Peyer's patch (tissue), 4 donors: ENCODE measurements around the gene PPP2CA. TPM values are rescaled to one million over a fixed set of nuclear protein-coding genes. Genes with fewer than 3 reads are reported as not detected.

Experiments
- DNase-seq, 3 donors: peaks; one replicate each; pipeline ENCODE4 v3.0.0-alpha.2; 2017 to 2019
- H3K27ac ChIP-seq, 4 donors: fragments of 200-600 bp; sonication (generic); one replicate each; pipeline ENCODE4 v1.5.1; 2016 to 2019
- H3K27me3 ChIP-seq, 2 donors: fragments of 200-600 bp; sonication (generic); one replicate each; pipeline ENCODE4 v1.5.1; 2019
- H3K36me3 ChIP-seq, 3 donors: fragments of 200-600 bp; sonication (generic); one replicate each; pipeline ENCODE4 v1.5.1; 2016 to 2019
- H3K4me1 ChIP-seq, 4 donors: fragments of 200-600 bp; sonication (generic); one replicate each; pipeline ENCODE4 v1.5.1; 2016 to 2019
- H3K4me3 ChIP-seq, 4 donors: fragments of 200-600 bp; sonication (generic); 1 replicate in 3 of 4; 2 replicates in 1 of 4; pipeline ENCODE4 v1.5.1; 2016 to 2019; ENCODE audit warnings: mild to moderate bottlenecking in 1 of 4
- H3K9me3 ChIP-seq, 4 donors: fragments of 200-600 bp; sonication (generic); one replicate each; pipeline ENCODE4 v1.5.1; 2016 to 2019; ENCODE audit warnings: mild to moderate bottlenecking in 1 of 4
- POLR2A ChIP-seq, 2 donors: fragments of 450-650 bp; IDR thresholded peaks; one replicate each; pipeline ENCODE4 v1.5.1; 2017; ENCODE audit warnings: antibody characterized with exemption in 2 of 2, mild to moderate bottlenecking in 2 of 2, moderate library complexity in 2 of 2
- total RNA-seq, 4 donors: library from RNA; depleted of rRNA; stranded (reverse); fragments of >200 nt; gene quantifications; one replicate each; pipeline ENCODE4 v1.1.0, GENCODE V29; 2016
- TF ChIP-seq, protein P1 (sequence below), 6 experiments: fragments of 450-650 bp in 4 of 6; fragments of 200-600 bp in 2 of 6; sonication (generic) in 1 of 6; IDR thresholded peaks; one replicate each; pipeline ENCODE4 v1.5.1; 2017 to 2019; ENCODE audit warnings: antibody characterized with exemption in 6 of 6, mild to moderate bottlenecking in 3 of 6, moderate library complexity in 1 of 6

Gene PPP2CA
- total RNA-seq, 4 donors from 2014 or later = 85.0 to 128 (median 104) TPM

DNA sequence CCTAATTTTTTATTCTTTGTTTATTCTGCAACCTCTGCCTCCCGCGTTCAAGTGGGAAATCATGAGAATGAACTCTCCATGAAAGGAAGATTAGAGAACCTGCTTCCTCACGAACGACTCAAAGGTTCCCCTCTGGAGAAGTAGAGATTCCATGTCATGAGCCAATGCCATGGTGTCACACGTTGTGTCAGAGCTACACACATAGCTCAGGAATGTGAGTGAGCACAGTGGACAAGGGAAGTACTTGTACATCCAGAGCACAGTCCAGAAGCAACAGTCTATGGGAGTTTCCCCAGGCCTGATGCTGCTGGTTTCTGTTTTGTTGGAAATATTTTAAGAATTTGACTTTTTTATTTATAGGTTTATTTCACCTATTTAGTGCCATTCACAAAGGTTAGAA, 26.8 kb upstream of the PPP2CA start:
- no peak for DNase-seq
- no peaks in the 10 kb centered on the region for H3K9me3 ChIP-seq
- no peak overlapping the region for H3K4me3 ChIP-seq
- no peaks in the 10 kb centered on the region for H3K4me1 ChIP-seq
- no peaks in the 10 kb centered on the region for H3K27me3 ChIP-seq
- no peak for TF ChIP-seq POLR2A (IDR thresholded peaks at IDR 0.05)
- TF ChIP-seq, protein P1, sequence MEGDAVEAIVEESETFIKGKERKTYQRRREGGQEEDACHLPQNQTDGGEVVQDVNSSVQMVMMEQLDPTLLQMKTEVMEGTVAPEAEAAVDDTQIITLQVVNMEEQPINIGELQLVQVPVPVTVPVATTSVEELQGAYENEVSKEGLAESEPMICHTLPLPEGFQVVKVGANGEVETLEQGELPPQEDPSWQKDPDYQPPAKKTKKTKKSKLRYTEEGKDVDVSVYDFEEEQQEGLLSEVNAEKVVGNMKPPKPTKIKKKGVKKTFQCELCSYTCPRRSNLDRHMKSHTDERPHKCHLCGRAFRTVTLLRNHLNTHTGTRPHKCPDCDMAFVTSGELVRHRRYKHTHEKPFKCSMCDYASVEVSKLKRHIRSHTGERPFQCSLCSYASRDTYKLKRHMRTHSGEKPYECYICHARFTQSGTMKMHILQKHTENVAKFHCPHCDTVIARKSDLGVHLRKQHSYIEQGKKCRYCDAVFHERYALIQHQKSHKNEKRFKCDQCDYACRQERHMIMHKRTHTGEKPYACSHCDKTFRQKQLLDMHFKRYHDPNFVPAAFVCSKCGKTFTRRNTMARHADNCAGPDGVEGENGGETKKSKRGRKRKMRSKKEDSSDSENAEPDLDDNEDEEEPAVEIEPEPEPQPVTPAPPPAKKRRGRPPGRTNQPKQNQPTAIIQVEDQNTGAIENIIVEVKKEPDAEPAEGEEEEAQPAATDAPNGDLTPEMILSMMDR (IDR thresholded peaks at IDR 0.05) = no peak
- no peak overlapping the region for H3K27ac ChIP-seq
- no peaks in the 10 kb centered on the region for H3K36me3 ChIP-seq

GRCh38 chr5:134250949-134251348, 25.1 kb upstream of the PPP2CA start:
- H3K36me3 ChIP-seq = no peaks in the 10 kb centered on the region
- no peaks in the 10 kb centered on the region for H3K4me1 ChIP-seq
- H3K4me3 ChIP-seq = no peak overlapping the region
- H3K27ac ChIP-seq = no peak overlapping the region
- H3K27me3 ChIP-seq = no peaks in the 10 kb centered on the region
- DNase-seq = no peak
- TF ChIP-seq, protein P1 (IDR thresholded peaks at IDR 0.05) = no peak
- no peak for TF ChIP-seq POLR2A (IDR thresholded peaks at IDR 0.05)
- no peaks in the 10 kb centered on the region for H3K9me3 ChIP-seq

- peak in 1 of 3 donors; percentile 47 for DNase-seq
- Histone ChIP-seq H3K36me3 (no peaks in the 10 kb centered on the region), H3K27ac (no peak overlapping the region), H3K27me3 (no peaks in the 10 kb centered on the region), H3K4me1 (peaks cover 0 to 4% (median 0%) of the 10 kb centered on the region in 4 donors), H3K4me3 (no peak overlapping the region), H3K9me3 (no peaks in the 10 kb centered on the region)
- TF ChIP-seq POLR2A (IDR thresholded peaks at IDR 0.05) = no peak
- TF ChIP-seq, protein P1 (IDR thresholded peaks at IDR 0.05) = no peak
Observed at GRCh38 chr5:134249469-134250379, 23.9 kb upstream of the PPP2CA start.

GRCh38 chr5:134248256-134248655, 22.4 kb upstream of the PPP2CA start:
- Histone ChIP-seq H3K27me3 (no peaks in the 10 kb centered on the region), H3K4me3 (no peak overlapping the region), H3K4me1 (peaks cover 0 to 4% (median 0%) of the 10 kb centered on the region in 4 donors), H3K36me3 (no peaks in the 10 kb centered on the region), H3K27ac (no peak overlapping the region), H3K9me3 (no peaks in the 10 kb centered on the region)
- TF ChIP-seq, protein P1 (IDR thresholded peaks at IDR 0.05) = no peak
- no peak for TF ChIP-seq POLR2A (IDR thresholded peaks at IDR 0.05)
- no peak for DNase-seq

DNA sequence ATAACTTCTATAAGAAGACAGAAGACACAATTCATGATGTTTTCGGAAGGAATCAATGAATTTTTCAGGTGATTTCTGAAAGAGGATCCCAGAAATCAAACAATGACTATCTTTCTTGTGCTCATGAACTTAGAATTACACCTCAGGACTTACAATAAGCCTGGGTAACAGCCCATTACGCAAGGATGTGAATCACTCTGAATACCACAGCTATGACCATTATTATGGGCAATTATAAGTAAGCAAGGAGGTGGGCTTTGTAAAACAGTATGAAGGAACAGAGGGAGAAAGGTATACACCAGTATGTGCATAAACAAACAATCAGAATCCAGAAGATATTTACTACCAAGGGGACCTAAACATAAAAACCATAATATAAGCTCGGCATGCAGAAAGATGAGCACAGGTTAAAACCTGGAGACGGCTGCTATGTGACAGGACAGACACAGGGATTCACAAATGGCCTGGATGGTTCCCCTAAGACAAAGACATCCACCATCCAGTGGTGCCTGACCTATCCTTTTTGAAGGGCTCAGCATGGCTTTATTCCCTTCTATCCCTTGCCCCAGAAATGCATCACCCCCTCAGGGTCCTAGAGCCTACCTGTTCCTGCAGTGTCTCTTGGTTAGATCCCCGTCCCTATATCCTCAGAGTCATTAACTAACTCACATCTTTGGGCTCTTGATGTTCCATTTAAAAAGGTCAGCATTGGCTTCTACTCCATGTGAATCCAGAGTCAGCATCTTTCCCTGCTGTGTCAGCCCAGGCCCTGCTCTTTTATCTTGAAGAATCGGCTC, 21.8 kb upstream of the PPP2CA start:
- no peak for TF ChIP-seq POLR2A (IDR thresholded peaks at IDR 0.05)
- TF ChIP-seq, protein P1 (IDR thresholded peaks at IDR 0.05) = no peak
- H3K4me1 ChIP-seq = peaks cover 0 to 4% (median 0%) of the 10 kb centered on the region in 4 donors
- no peaks in the 10 kb centered on the region for H3K9me3 ChIP-seq
- H3K27ac ChIP-seq = no peak overlapping the region
- H3K4me3 ChIP-seq = no peak overlapping the region
- no peak for DNase-seq
- H3K27me3 ChIP-seq = no peaks in the 10 kb centered on the region
- H3K36me3 ChIP-seq = no peaks in the 10 kb centered on the region
